Measurements from ENCODE around the gene CYP46A1.

Gene CYP46A1

GRCh38 chr14:99716850-99717681 is 33.0 kb downstream of the CYP46A1 start:
- no peak for DNase-seq

GRCh38 chr14:99717682-99718013 is 33.5 kb downstream of the CYP46A1 start:
- no peak for DNase-seq

GRCh38 chr14:99718031-99718810 is 34.1 kb downstream of the CYP46A1 start:
- DNase-seq = peak; percentile 90

GRCh38 chr14:99718811-99719192 is 34.7 kb downstream of the CYP46A1 start:
- DNase-seq = no peak

GRCh38 chr14:99720941-99721791 is 37.1 kb downstream of the CYP46A1 start:
- DNase-seq = no peak

- no peak for DNase-seq
Measured at GRCh38 chr14:99721792-99722516, 37.9 kb downstream of the CYP46A1 start.

- DNase-seq = no peak
Measured at GRCh38 chr14:99722741-99723140, 38.6 kb downstream of the CYP46A1 start.

- no peak for DNase-seq
Measured at GRCh38 chr14:99724196-99724891, 40.2 kb downstream of the CYP46A1 start.

- DNase-seq = no peak
Measured at GRCh38 chr14:99724939-99725773, 41.1 kb downstream of the CYP46A1 start.

- no peak for DNase-seq
Measured at GRCh38 chr14:99725774-99726537, 41.9 kb downstream of the CYP46A1 start.

- DNase-seq = no peak
Measured at GRCh38 chr14:99726538-99727095, 42.5 kb downstream of the CYP46A1 start.

GRCh38 chr14:99727096-99727870 is 43.2 kb downstream of the CYP46A1 start:
- DNase-seq = no peak

- DNase-seq = no peak
Measured at GRCh38 chr14:99728231-99728920, 44.3 kb downstream of the CYP46A1 start.

GRCh38 chr14:99728981-99729451 is 44.9 kb downstream of the CYP46A1 start:
- DNase-seq = no peak

- DNase-seq = peak; percentile 45
Measured at GRCh38 chr14:99729991-99730875, 46.1 kb downstream of the CYP46A1 start.

GRCh38 chr14:99730876-99731546 is 46.9 kb downstream of the CYP46A1 start:
- DNase-seq = no peak

Data from NCI-H1436 (cell line).